Activated T-cell treated with anti-CD3 and anti-CD28 coated beads, Interleukin-2, amount 50 U/mL, for 24 hours (primary cell): ENCODE data around the gene HCAR3.
"Not testable (repeated sequence)": the region's sequence is repeated elsewhere in the genome, so short reads cannot be mapped to it uniquely, and the experiment has no call there.

Experiments used
- DNase-seq: peaks from one replicate; pipeline ENCODE4 v3.0.0-alpha.2; 2020
- H3K27ac Mint-ChIP-seq: 2 replicates; pipeline ENCODE4 v1.8.0; 2020; ENCODE audit warnings: mild to moderate bottlenecking, mixed read lengths
- H3K27me3 Mint-ChIP-seq: 2 replicates; pipeline ENCODE4 v1.8.0; 2020; ENCODE audit warnings: mixed read lengths
- H3K36me3 Mint-ChIP-seq: 2 replicates; pipeline ENCODE4 v1.8.0; 2020; ENCODE audit warnings: low read depth, mixed read lengths
- H3K4me1 Mint-ChIP-seq: 2 replicates; pipeline ENCODE4 v1.8.0; 2020; ENCODE audit warnings: low read depth, mixed read lengths
- H3K4me3 Mint-ChIP-seq: 2 replicates; pipeline ENCODE4 v1.8.0; 2020; ENCODE audit warnings: mild to moderate bottlenecking, moderate library complexity, mixed read lengths
- H3K9me3 Mint-ChIP-seq: 2 replicates; pipeline ENCODE4 v1.8.0; 2020; ENCODE audit warnings: mixed read lengths

HCAR3 gene

GRCh38 chr12:122702890-122703611 lies 13.6 kb downstream of the HCAR3 start, which contains the start of gene HCAR2:
TSS of gene HCAR2 (minus strand) at chr12:122703357. CDS start at chr12:122703283, 74 bp downstream.
- not testable (repeated sequence) for H3K27me3 Mint-ChIP-seq, H3K4me1 Mint-ChIP-seq, H3K27ac Mint-ChIP-seq, H3K4me3 Mint-ChIP-seq, H3K9me3 Mint-ChIP-seq, DNase-seq, H3K36me3 Mint-ChIP-seq

GRCh38 chr12:122701481-122701880 lies 15.1 kb downstream of the HCAR3 start:
- H3K36me3 Mint-ChIP-seq, DNase-seq, H3K27ac Mint-ChIP-seq, H3K4me3 Mint-ChIP-seq, H3K4me1 Mint-ChIP-seq, H3K9me3 Mint-ChIP-seq, H3K27me3 Mint-ChIP-seq: not testable (repeated sequence)

GRCh38 chr12:122700038-122700710 lies 16.4 kb downstream of the HCAR3 start:
- H3K9me3 Mint-ChIP-seq, H3K27ac Mint-ChIP-seq, H3K36me3 Mint-ChIP-seq, H3K27me3 Mint-ChIP-seq, DNase-seq, H3K4me3 Mint-ChIP-seq, H3K4me1 Mint-ChIP-seq: not testable (repeated sequence)

GRCh38 chr12:122696922-122697321 lies 19.7 kb downstream of the HCAR3 start:
- H3K9me3 Mint-ChIP-seq, H3K4me3 Mint-ChIP-seq, H3K27ac Mint-ChIP-seq, H3K27me3 Mint-ChIP-seq, DNase-seq, H3K4me1 Mint-ChIP-seq, H3K36me3 Mint-ChIP-seq: not testable (repeated sequence)

GRCh38 chr12:122691566-122691965 lies 25.0 kb downstream of the HCAR3 start:
- Mint-ChIP-seq H3K36me3 (no peaks in the 10 kb centered on the region), H3K27ac (no peak overlapping the region), H3K4me3 (no peak overlapping the region), H3K4me1 (no peaks in the 10 kb centered on the region), H3K27me3 (no peaks in the 10 kb centered on the region), H3K9me3 (no peaks in the 10 kb centered on the region)
- no peak for DNase-seq

- Mint-ChIP-seq H3K36me3 (no peaks in the 10 kb centered on the region), H3K4me1 (no peaks in the 10 kb centered on the region), H3K27me3 (no peaks in the 10 kb centered on the region), H3K27ac (no peak overlapping the region), H3K9me3 (no peaks in the 10 kb centered on the region), H3K4me3 (no peak overlapping the region)
- DNase-seq = no peak
Measured at GRCh38 chr12:122688291-122688690, 28.3 kb downstream of the HCAR3 start.

- no peaks in the 10 kb centered on the region for H3K9me3 Mint-ChIP-seq
- no peaks in the 10 kb centered on the region for H3K4me1 Mint-ChIP-seq
- no peak overlapping the region for H3K27ac Mint-ChIP-seq
- H3K27me3 Mint-ChIP-seq = no peaks in the 10 kb centered on the region
- H3K36me3 Mint-ChIP-seq = no peaks in the 10 kb centered on the region
- H3K4me3 Mint-ChIP-seq = no peak overlapping the region
- no peak for DNase-seq
Measured at GRCh38 chr12:122687086-122687485, 29.5 kb downstream of the HCAR3 start.

- Mint-ChIP-seq H3K9me3 (no peaks in the 10 kb centered on the region), H3K27me3 (no peaks in the 10 kb centered on the region), H3K27ac (no peak overlapping the region), H3K36me3 (no peaks in the 10 kb centered on the region), H3K4me3 (no peak overlapping the region), H3K4me1 (no peaks in the 10 kb centered on the region)
- no peak for DNase-seq
Measured at GRCh38 chr12:122686538-122686937, 30.1 kb downstream of the HCAR3 start.

- Mint-ChIP-seq H3K9me3 (no peaks in the 10 kb centered on the region), H3K4me1 (no peaks in the 10 kb centered on the region), H3K4me3 (no peak overlapping the region), H3K36me3 (no peaks in the 10 kb centered on the region), H3K27ac (no peak overlapping the region), H3K27me3 (no peaks in the 10 kb centered on the region)
- DNase-seq = no peak
Measured at GRCh38 chr12:122684297-122684813, 32.3 kb downstream of the HCAR3 start.

GRCh38 chr12:122681814-122682213 lies 34.8 kb downstream of the HCAR3 start:
- H3K36me3 Mint-ChIP-seq = no peaks in the 10 kb centered on the region
- DNase-seq = no peak
- H3K4me3 Mint-ChIP-seq = no peak overlapping the region
- H3K27me3 Mint-ChIP-seq = no peaks in the 10 kb centered on the region
- H3K9me3 Mint-ChIP-seq = no peaks in the 10 kb centered on the region
- no peak overlapping the region for H3K27ac Mint-ChIP-seq
- no peaks in the 10 kb centered on the region for H3K4me1 Mint-ChIP-seq

GRCh38 chr12:122680989-122681388 lies 35.6 kb downstream of the HCAR3 start:
- not testable (repeated sequence) for H3K36me3 Mint-ChIP-seq, H3K4me1 Mint-ChIP-seq, H3K9me3 Mint-ChIP-seq, DNase-seq, H3K27ac Mint-ChIP-seq, H3K27me3 Mint-ChIP-seq, H3K4me3 Mint-ChIP-seq

GRCh38 chr12:122676781-122677180 lies 39.8 kb downstream of the HCAR3 start:
- H3K27me3 Mint-ChIP-seq, H3K27ac Mint-ChIP-seq, H3K36me3 Mint-ChIP-seq, H3K4me3 Mint-ChIP-seq, DNase-seq, H3K4me1 Mint-ChIP-seq, H3K9me3 Mint-ChIP-seq: not testable (repeated sequence)

- not testable (repeated sequence) for H3K36me3 Mint-ChIP-seq, H3K27me3 Mint-ChIP-seq, H3K9me3 Mint-ChIP-seq, DNase-seq, H3K4me1 Mint-ChIP-seq, H3K4me3 Mint-ChIP-seq, H3K27ac Mint-ChIP-seq
Measured at GRCh38 chr12:122676015-122676414, 40.6 kb downstream of the HCAR3 start.

GRCh38 chr12:122672515-122672914 lies 44.1 kb downstream of the HCAR3 start:
- Mint-ChIP-seq H3K4me1 (no peaks in the 10 kb centered on the region), H3K9me3 (no peaks in the 10 kb centered on the region), H3K27me3 (peaks cover 2% of the 10 kb centered on the region), H3K36me3 (no peaks in the 10 kb centered on the region), H3K4me3 (no peak overlapping the region), H3K27ac (no peak overlapping the region)
- DNase-seq = no peak

- Mint-ChIP-seq H3K9me3 (no peaks in the 10 kb centered on the region), H3K27me3 (no peaks in the 10 kb centered on the region), H3K36me3 (no peaks in the 10 kb centered on the region), H3K4me1 (no peaks in the 10 kb centered on the region), H3K27ac (no peak overlapping the region), H3K4me3 (no peak overlapping the region)
- no peak for DNase-seq
Measured at GRCh38 chr12:122669397-122670070, 47.1 kb downstream of the HCAR3 start.
